Lower lobe of right lung (tissue), 2 donors: ENCODE results near the gene CCNJL. TPM values are rescaled to one million over a fixed set of nuclear protein-coding genes. Genes with fewer than 3 reads are reported as not detected.

Experiments used
- ATAC-seq, 2 donors: fragments of 200-7000 bp; cut with Tn5 transposase; one replicate each; pipeline ENCODE4 v1.9.1; 2020 to 2022; ENCODE audit warnings: mild to moderate bottlenecking in 2 of 2, moderate library complexity in 2 of 2
- DNase-seq: peaks from one replicate; pipeline ENCODE4 v3.0.0-alpha.2; 2020
- H3K27ac ChIP-seq: fragments of 200-600 bp; one replicate; pipeline ENCODE4 v1.8.0; 2022
- H3K27me3 ChIP-seq: fragments of 200-600 bp; one replicate; pipeline ENCODE4 v1.8.0; 2022; ENCODE audit warnings: low read depth
- H3K36me3 ChIP-seq: fragments of 200-600 bp; one replicate; pipeline ENCODE4 v1.8.0; 2022; ENCODE audit warnings: mild to moderate bottlenecking
- H3K4me1 ChIP-seq: fragments of 200-600 bp; one replicate; pipeline ENCODE4 v1.8.0; 2022
- H3K4me3 ChIP-seq: fragments of 200-600 bp; one replicate; pipeline ENCODE4 v1.8.0; 2022; ENCODE audit warnings: mild to moderate bottlenecking
- H3K9me3 ChIP-seq: fragments of 200-600 bp; one replicate; pipeline ENCODE4 v1.8.0; 2022
- CTCF ChIP-seq: fragments of 200-600 bp; IDR thresholded peaks from one replicate; pipeline ENCODE4 v1.8.0; 2022; ENCODE audit warnings: antibody characterized with exemption, mild to moderate bottlenecking
- intact Hi-C: fragments of 100-400 bp; cut with DNase I; formaldehyde crosslinking; loops from one replicate; pipeline ENCODE4 v1.11.0; 2022
- total RNA-seq: library from RNA; stranded (reverse); fragmentation: NEBNext Ultra II Directional; extraction: Animal tissue kit (Norgen Biotek cat#: 25700); gene quantifications from one replicate; pipeline ENCODE4 v1.2.1, GENCODE V29; 2021
- donor health status: DM: no; HTN: yes; CAD: no; lungs with severe emphysema.

The CCNJL gene
- total RNA-seq, 1 donor from 2014 or later: 15.5 TPM

GRCh38 chr5:160262151-160263074 is 50.0 kb downstream of the CCNJL start:
- Histone ChIP-seq H3K4me3 (no peak overlapping the region), H3K4me1 (peaks cover 16% of the 10 kb centered on the region), H3K36me3 (no peaks in the 10 kb centered on the region), H3K9me3 (no peaks in the 10 kb centered on the region), H3K27ac (no peak overlapping the region), H3K27me3 (no peaks in the 10 kb centered on the region)
- no peak for ATAC-seq
- DNase-seq: no peak
- TF ChIP-seq CTCF: no peak
- intact Hi-C loops: no loop called here

GRCh38 chr5:160260881-160261815 is 51.2 kb downstream of the CCNJL start:
- no peak overlapping the region for H3K4me3 ChIP-seq
- DNase-seq (peak; percentile 81), ATAC-seq (peak; percentile 94 to 95)
- no peaks in the 10 kb centered on the region for H3K36me3 ChIP-seq
- no peaks in the 10 kb centered on the region for H3K27me3 ChIP-seq
- no peaks in the 10 kb centered on the region for H3K9me3 ChIP-seq
- peak overlapping the region; percentile 73 for H3K27ac ChIP-seq
- TF ChIP-seq CTCF: no peak
- intact Hi-C loops: no loop called here
- H3K4me1 ChIP-seq: peaks cover 16% of the 10 kb centered on the region

- Histone ChIP-seq H3K27ac (peak overlapping the region; percentile 73), H3K4me1 (peaks cover 16% of the 10 kb centered on the region), H3K9me3 (no peaks in the 10 kb centered on the region), H3K4me3 (no peak overlapping the region), H3K27me3 (no peaks in the 10 kb centered on the region), H3K36me3 (peaks cover 4% of the 10 kb centered on the region)
- DNase-seq (no peak), ATAC-seq (peak in 1 of 2 donors; percentile 9)
- intact Hi-C loops: no loop called here
- no peak for TF ChIP-seq CTCF
These were observed 52.2 kb downstream of the CCNJL start for GRCh38 chr5:160260006-160260775.

- Histone ChIP-seq H3K4me3 (no peak overlapping the region), H3K36me3 (peaks cover 13% of the 10 kb centered on the region), H3K27ac (no peak overlapping the region), H3K9me3 (no peaks in the 10 kb centered on the region), H3K27me3 (no peaks in the 10 kb centered on the region), H3K4me1 (peaks cover 16% of the 10 kb centered on the region)
- intact Hi-C loops: no loop called here
- ATAC-seq (no peak), DNase-seq (no peak)
- TF ChIP-seq CTCF: no peak
These were observed 53.0 kb downstream of the CCNJL start for GRCh38 chr5:160259341-160259740.

GRCh38 chr5:160254706-160255105 is 57.7 kb downstream of the CCNJL start:
- Histone ChIP-seq H3K36me3 (peaks cover 39% of the 10 kb centered on the region), H3K27ac (no peak overlapping the region)
- TF ChIP-seq CTCF: no peak

More at GRCh38 chr5:160254706-160255105, 57.7 kb downstream of the CCNJL start:
- intact Hi-C loops: no loop called here
- Histone ChIP-seq H3K4me1 (no peaks in the 10 kb centered on the region), H3K27me3 (no peaks in the 10 kb centered on the region), H3K4me3 (no peak overlapping the region), H3K9me3 (no peaks in the 10 kb centered on the region)
- DNase-seq: no peak
- no peak for ATAC-seq
